ENCODE measurements around the gene CPVL. TPM values are rescaled to one million over a fixed set of nuclear protein-coding genes. Genes with fewer than 3 reads are reported as not detected.

Gene CPVL
- total RNA-seq, 1 experiment from 2014 or later = 26.9 TPM

DNA sequence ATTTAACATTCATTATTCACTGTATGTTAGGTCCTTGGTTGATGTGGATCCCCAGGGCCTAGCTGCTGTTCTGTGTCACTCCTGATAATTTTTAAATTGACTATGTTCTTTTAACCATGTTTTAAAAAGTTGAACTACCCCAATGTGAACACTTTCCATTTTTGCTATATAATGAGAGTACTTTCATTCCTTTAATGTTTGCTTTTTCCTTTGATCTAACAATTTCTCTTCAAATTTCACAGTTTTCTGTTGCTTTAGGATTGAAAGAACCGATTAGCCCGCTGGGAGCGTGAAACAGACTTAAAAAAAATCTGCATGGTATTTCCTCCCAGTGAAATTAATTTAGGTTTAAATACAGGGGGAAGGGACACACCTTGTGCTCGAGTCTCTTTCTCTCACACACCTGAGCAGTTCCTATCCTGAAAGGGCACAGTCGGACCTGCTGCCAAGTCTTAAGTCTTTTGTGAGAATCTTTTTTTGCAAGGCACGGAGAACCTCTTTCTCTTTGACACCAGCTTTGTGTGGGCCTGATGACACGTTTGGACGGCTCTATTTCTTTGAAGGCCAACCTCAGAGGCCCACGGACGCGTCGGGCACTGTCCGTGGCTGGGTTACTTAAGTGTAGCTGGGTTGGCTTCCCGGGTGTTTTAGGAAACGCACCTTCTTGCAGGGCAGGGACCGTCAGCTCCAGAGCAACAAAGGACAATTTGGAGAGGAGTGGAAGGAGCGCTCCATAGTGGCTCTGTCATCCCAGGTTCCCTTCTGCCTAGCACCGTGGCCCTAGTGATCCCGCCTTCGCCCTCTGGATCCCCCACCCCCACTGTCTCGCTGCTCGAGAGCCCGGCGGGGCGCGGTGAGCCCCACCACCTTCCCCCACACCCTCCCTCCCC is 47.2 kb upstream of the CPVL start:
- Histone ChIP-seq H3K27me3 (ENCODE audit: insufficient read depth, low read length) (peaks cover 29% of the 10 kb centered on the region; the same call in 1 of the 2 replicates), H3K27ac (ENCODE audit: insufficient read length, low read depth, low read length) (no peak overlapping the region)
- whole genome bisulfite sequencing (ENCODE audit: extremely low coverage, insufficient read length, low lambda C conversion rate) = no CpG with 5 or more reads among the region's 26 CpGs

More for the DNA sequence above, 47.2 kb upstream of the CPVL start:
- TF ChIP-seq, protein P1, sequence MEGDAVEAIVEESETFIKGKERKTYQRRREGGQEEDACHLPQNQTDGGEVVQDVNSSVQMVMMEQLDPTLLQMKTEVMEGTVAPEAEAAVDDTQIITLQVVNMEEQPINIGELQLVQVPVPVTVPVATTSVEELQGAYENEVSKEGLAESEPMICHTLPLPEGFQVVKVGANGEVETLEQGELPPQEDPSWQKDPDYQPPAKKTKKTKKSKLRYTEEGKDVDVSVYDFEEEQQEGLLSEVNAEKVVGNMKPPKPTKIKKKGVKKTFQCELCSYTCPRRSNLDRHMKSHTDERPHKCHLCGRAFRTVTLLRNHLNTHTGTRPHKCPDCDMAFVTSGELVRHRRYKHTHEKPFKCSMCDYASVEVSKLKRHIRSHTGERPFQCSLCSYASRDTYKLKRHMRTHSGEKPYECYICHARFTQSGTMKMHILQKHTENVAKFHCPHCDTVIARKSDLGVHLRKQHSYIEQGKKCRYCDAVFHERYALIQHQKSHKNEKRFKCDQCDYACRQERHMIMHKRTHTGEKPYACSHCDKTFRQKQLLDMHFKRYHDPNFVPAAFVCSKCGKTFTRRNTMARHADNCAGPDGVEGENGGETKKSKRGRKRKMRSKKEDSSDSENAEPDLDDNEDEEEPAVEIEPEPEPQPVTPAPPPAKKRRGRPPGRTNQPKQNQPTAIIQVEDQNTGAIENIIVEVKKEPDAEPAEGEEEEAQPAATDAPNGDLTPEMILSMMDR (conservative IDR thresholded peaks at IDR 0.05) = no peak
- no peaks in the 10 kb centered on the region for H3K79me1 ChIP-seq (ENCODE audit: insufficient read depth, low read depth, low read length, poor library complexity, severe bottlenecking)
- H3K4me2 ChIP-seq (ENCODE audit: insufficient read depth, insufficient read length, low read length) = peak overlapping the region; percentile 86
- DNase-seq = peak; percentile 34
- no peak overlapping the region for H2AFZ ChIP-seq (ENCODE audit: low read length)
- H3K27ac Mint-ChIP-seq = no peak overlapping the region
- no peak overlapping the region for H4K91ac ChIP-seq (ENCODE audit: insufficient read length, low read depth, low read length)
- H3K18ac ChIP-seq (ENCODE audit: insufficient read length, low read depth, low read length) = no peak overlapping the region
- H3K9me3 Mint-ChIP-seq = no peaks in the 10 kb centered on the region
- H2BK120ac ChIP-seq (ENCODE audit: low read depth, low read length, poor library complexity, severe bottlenecking) = no peak overlapping the region
- peak overlapping the region; percentile 71 to 83 for H3K4me3 Mint-ChIP-seq
- H3T11ph ChIP-seq (ENCODE audit: low read length) = no peak overlapping the region
- no peak overlapping the region for H2BK5ac ChIP-seq (ENCODE audit: insufficient read length, low read length)
- H3K9me3 ChIP-seq (ENCODE audit: control insufficient read depth, low read depth, low read length) = no peaks in the 10 kb centered on the region
- no peak overlapping the region for H2BK15ac ChIP-seq (ENCODE audit: low read depth, low read length)
- H4K20me1 ChIP-seq (ENCODE audit: control insufficient read depth, insufficient read depth, insufficient read length) = no peaks in the 10 kb centered on the region
- no peak overlapping the region for H2BK12ac ChIP-seq (ENCODE audit: insufficient read length, low read depth, low read length)
- no peak overlapping the region for H2BK20ac ChIP-seq (ENCODE audit: low read depth, low read length, poor library complexity, severe bottlenecking)
- H3K4ac ChIP-seq (ENCODE audit: low read depth, low read length) = no peak overlapping the region
- peaks cover 6% of the 10 kb centered on the region for H3K4me1 ChIP-seq (ENCODE audit: insufficient read depth, low read length)
- H3K23me2 ChIP-seq (ENCODE audit: insufficient read length, low read depth, low read length, poor library complexity, severe bottlenecking) = peaks cover 18% of the 10 kb centered on the region
- no peak overlapping the region for H4K5ac ChIP-seq (ENCODE audit: insufficient read length, low read depth, low read length)
- H3K23ac ChIP-seq (ENCODE audit: insufficient read length, low read depth, low read length) = no peak overlapping the region
- peaks cover 40 to 55% of the 10 kb centered on the region in 2 experiments for H3K4me1 Mint-ChIP-seq
- peaks cover 85% of the 10 kb centered on the region for H3K27me3 Mint-ChIP-seq (ENCODE audit: low read depth)
- no peaks in the 10 kb centered on the region for H3K36me3 Mint-ChIP-seq (ENCODE audit: insufficient read depth in 1 of 3, low read depth in 3 of 3)
- H3K79me2 ChIP-seq (ENCODE audit: insufficient read depth, low read length) = no peaks in the 10 kb centered on the region
- H2AK5ac ChIP-seq (ENCODE audit: insufficient read length, low read length) = no peak overlapping the region
- no peak overlapping the region for H4K8ac ChIP-seq (replicated peaks; ENCODE audit: insufficient read length, low read depth, low read length)
- no peak overlapping the region for H3K9ac ChIP-seq (ENCODE audit: extremely low read depth, insufficient read length, low read length)
- no peak overlapping the region for H3K56ac ChIP-seq (ENCODE audit: insufficient read length, low read depth, low read length)
- H3K14ac ChIP-seq (ENCODE audit: insufficient read depth, low read length) = no peak overlapping the region

Data from H9 (cell line).